Endothelial cell of umbilical vein (primary cell): ENCODE data around the gene PRMT9. TPM values are rescaled to one million over a fixed set of nuclear protein-coding genes. Genes with fewer than 3 reads are reported as not detected.

Experiments
- BruUV-seq: library from RNA; stranded (reverse); fragments of 400-500 nt; replicated peaks from 2 replicates; lab custom pipeline; 2021; lab: Mats Ljungman, UMichigan
- CTCF ChIA-PET: fragments of 300-600, 350-600 bp; sonication (Branson Sonifier 250); formaldehyde crosslinking; loops from one replicate; lab custom pipeline; 2021; ENCODE audit warnings: antibody characterized with exemption, inconsistent platforms; lab: Charles Lee
- POLR2A ChIA-PET: fragments of 300-600, 350-600 bp; sonication (Branson Sonifier 250); formaldehyde crosslinking; loops from one replicate; lab custom pipeline; 2021; ENCODE audit warnings: antibody characterized with exemption, inconsistent platforms; lab: Charles Lee
- DNase-seq: peaks from one replicate; pipeline ENCODE4 v3.0.0-alpha.2; 2011; ENCODE audit warnings: low read depth, low spot score
- FAIRE-seq: peaks from 2 replicates; lab custom pipeline; 2011; peaks lifted over from hg19 to GRCh38; lab: Jason Lieb, UNC
- H2AFZ ChIP-seq: 2 replicates; pipeline ENCODE4 v1.6.0; 2012; ENCODE audit warnings: low read depth, low read length, control low read depth, inconsistent platforms
- H3K27ac ChIP-seq: 2 replicates; pipeline ENCODE4 v1.5.1; 2011; ENCODE audit warnings: low read depth, mild to moderate bottlenecking, control low read depth, low read length, moderate library complexity; ENCODE audit not compliant: insufficient read depth
- H3K27me3 ChIP-seq, 2 experiments: 2 replicates each; pipeline versions ENCODE4 v1.6.0 to v1.6.1; 2011; ENCODE audit warnings: low read length in 2 of 2, mixed read lengths in 1 of 2; ENCODE audit not compliant: control insufficient read depth in 2 of 2, insufficient read depth in 2 of 2
- H3K36me3 ChIP-seq, 2 experiments: 2 replicates in 1 of 2; 3 replicates in 1 of 2; pipeline ENCODE4 v1.5.1; 2011; ENCODE audit warnings: low read length in 2 of 2, mild to moderate bottlenecking in 1 of 2, moderate library complexity in 1 of 2; ENCODE audit not compliant: control insufficient read depth in 2 of 2, insufficient read depth in 2 of 2; ENCODE audit errors: extremely low read depth in 1 of 2
- H3K4me1 ChIP-seq: 3 replicates; pipeline ENCODE4 v1.5.1; 2011; ENCODE audit warnings: mild to moderate bottlenecking, low read length; ENCODE audit not compliant: control insufficient read depth, insufficient read depth; ENCODE audit errors: extremely low read depth
- H3K4me2 ChIP-seq: 2 replicates; pipeline ENCODE4 v1.6.1; 2011; ENCODE audit warnings: low read length, control low read depth, mixed read lengths; ENCODE audit not compliant: insufficient read depth
- H3K4me3 ChIP-seq, 3 experiments: fragments of 200-600 bp in 1 of 3; sonication (generic), shearing (Covaris generic) in 1 of 3; replicated peaks in 1 of 3; 2 replicates each; pipeline ENCODE4 v1.5.1; 2011 to 2016; ENCODE audit warnings: control low read depth in 3 of 3, low read length in 3 of 3, mild to moderate bottlenecking in 2 of 3, inconsistent platforms in 1 of 3, low read depth in 1 of 3, moderate library complexity in 1 of 3; ENCODE audit not compliant: insufficient read depth in 1 of 3
- H3K79me2 ChIP-seq: 2 replicates; pipeline ENCODE4 v1.6.0; 2012; ENCODE audit warnings: low read length, inconsistent platforms; ENCODE audit not compliant: control insufficient read depth, insufficient read depth
- H3K9ac ChIP-seq: replicated peaks from 2 replicates; pipeline ENCODE3; 2011; ENCODE audit warnings: low read length, control low read depth; ENCODE audit not compliant: insufficient read depth; ENCODE audit errors: extremely low read depth
- H3K9me1 ChIP-seq: replicated peaks from 3 replicates; pipeline ENCODE4 v1.6.0; 2011; ENCODE audit warnings: mild to moderate bottlenecking, low read length; ENCODE audit not compliant: control insufficient read depth, insufficient read depth; ENCODE audit errors: extremely low read depth
- H3K9me3 ChIP-seq: replicated peaks from 2 replicates; pipeline ENCODE4 v1.5.1; 2012; ENCODE audit warnings: low read length, inconsistent platforms; ENCODE audit not compliant: control insufficient read depth, insufficient read depth
- H4K20me1 ChIP-seq: replicated peaks from 2 replicates; pipeline ENCODE3; 2011; ENCODE audit warnings: mild to moderate bottlenecking, low read length; ENCODE audit not compliant: control insufficient read depth, insufficient read depth; ENCODE audit errors: extremely low read depth
- EZH2 ChIP-seq: IDR thresholded peaks from 2 replicates; pipeline ENCODE4 v1.6.1; 2012; ENCODE audit warnings: borderline replicate concordance, low read depth, mild to moderate bottlenecking, moderate library complexity, low read length, inconsistent platforms; ENCODE audit not compliant: severe bottlenecking
- FOS ChIP-seq: IDR thresholded peaks from 2 replicates; pipeline ENCODE4 v1.6.1; 2011; ENCODE audit warnings: mild to moderate bottlenecking, low read length, moderate library complexity, borderline replicate concordance; ENCODE audit not compliant: insufficient read depth
- GATA2 ChIP-seq: IDR thresholded peaks from 2 replicates; pipeline ENCODE4 v1.7.0; 2011; ENCODE audit warnings: low read depth, mild to moderate bottlenecking, moderate library complexity, mixed read lengths, low read length; ENCODE audit not compliant: insufficient read length, insufficient read depth
- JUN ChIP-seq: IDR thresholded peaks from 2 replicates; pipeline ENCODE4 v1.6.1; 2011; ENCODE audit warnings: borderline replicate concordance, low read depth; ENCODE audit not compliant: insufficient read length, insufficient read depth
- MYC ChIP-seq: IDR thresholded peaks from one replicate; pipeline ENCODE4 v1.6.1; 2011; ENCODE audit warnings: mild to moderate bottlenecking, low read depth, low read length
- POLR2A ChIP-seq: IDR thresholded peaks from 2 replicates; pipeline ENCODE4 v1.6.1; 2012; ENCODE audit warnings: low read depth, mild to moderate bottlenecking, control low read depth, low read length
- POLR2AphosphoS5 ChIP-seq: IDR thresholded peaks from 2 replicates; pipeline ENCODE4 v1.6.1; 2012; ENCODE audit warnings: low read depth, mild to moderate bottlenecking, control low read depth, low read length, moderate library complexity; ENCODE audit not compliant: insufficient read depth
- dilution Hi-C: fragments of 300-500 bp; cut with MboI; formaldehyde crosslinking; loops from one replicate; pipeline ENCODE4 v1.15.0; 2019; ENCODE audit warnings: low sequenced_read_pairs; ENCODE audit not compliant: extremely low pct_ligation_motif_present
- intact Hi-C: fragments of 100-400 bp; cut with micrococcal nuclease; formaldehyde crosslinking; loops from one replicate; pipeline ENCODE4 v1.10.0; 2022
- polyA plus RNA-seq, 4 experiments: library from polyadenylated mRNA; depleted of rRNA in 3 of 4; stranded (reverse) in 3 of 4; unstranded in 1 of 4; fragments of >200 nt; gene quantifications; 2 replicates each; pipeline versions ENCODE4 v1.2.1 to v1.2.3, GENCODE V29; 2011 to 2012; ENCODE audit warnings: missing spikeins in 1 of 4
- total RNA-seq: library from RNA; stranded (reverse); gene quantifications from 2 replicates; pipeline ENCODE4 v1.2.3, GENCODE V29; 2021
- TF ChIP-seq, protein P1 (sequence below): IDR thresholded peaks from 2 replicates; pipeline ENCODE4 v1.6.1; 2011; ENCODE audit not compliant: insufficient read depth, insufficient read length
- TF ChIP-seq, protein P2 (sequence below), 2 donors: IDR thresholded peaks; 1 replicate in 1 of 2; 2 replicates in 1 of 2; pipeline ENCODE4 v1.5.1; 2011; ENCODE audit warnings: low read length in 2 of 2, mild to moderate bottlenecking in 2 of 2, moderate library complexity in 2 of 2, control low read depth in 1 of 2, inconsistent platforms in 1 of 2, low read depth in 1 of 2; ENCODE audit not compliant: insufficient read depth in 1 of 2; ENCODE audit errors: extremely low read depth in 1 of 2

PRMT9 gene
- total and polyA plus RNA-seq, 2 donors (not counting 3 experiments of a cell fraction or from before 2014, with no cell fraction given) = 3.2 to 9.0 TPM

DNA sequence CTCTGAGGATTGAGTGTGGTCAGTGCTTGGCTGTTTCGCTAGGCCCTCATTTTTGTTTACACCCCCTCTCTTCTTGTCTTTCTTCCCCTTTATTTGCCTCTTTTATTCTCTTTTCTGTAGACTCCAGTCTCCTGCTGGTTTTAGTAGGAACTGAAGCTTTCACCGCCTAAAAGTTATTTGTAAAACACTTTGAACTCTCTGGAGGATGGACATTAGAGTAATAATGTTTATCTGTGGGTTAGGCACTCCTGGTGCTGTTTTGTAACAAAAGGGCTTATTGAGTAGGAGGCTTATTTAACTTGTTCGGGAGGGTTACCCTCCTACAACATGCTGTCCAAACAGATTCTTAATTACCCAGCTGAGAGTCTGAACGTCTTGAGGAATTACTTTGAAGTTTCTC lies 46.4 kb upstream of the PRMT9 start:
- peaks cover 27% of the 10 kb centered on the region for H3K4me1 ChIP-seq
- H3K9me3 ChIP-seq = no peaks in the 10 kb centered on the region
- intact Hi-C loops (no loop called here), dilution Hi-C loops (no loop called here)
- no peak for FAIRE-seq
- no peak for DNase-seq
- H2AFZ ChIP-seq = no peak overlapping the region
- no peaks in the 10 kb centered on the region for H4K20me1 ChIP-seq
- H3K27me3 ChIP-seq = no peaks in the 10 kb centered on the region
- ChIA-PET POLR2A (no interaction called here), CTCF (interaction anchor here (1.0 to 9.9 kb wide), 4 partner anchors 9 to 135 kb away, joined by 3 to 170 read pairs (median 10); no protein-coding TSS in a partner anchor)
- H3K36me3 ChIP-seq = no peaks in the 10 kb centered on the region
- no TSS peak for BruUV-seq
- H3K4me2 ChIP-seq = no peak overlapping the region
- TF ChIP-seq POLR2A (no peak), FOS (no peak), MYC (no peak), JUN (no peak), EZH2 (no peak), POLR2AphosphoS5 (no peak), GATA2 (no peak)
- TF ChIP-seq, protein P1, sequence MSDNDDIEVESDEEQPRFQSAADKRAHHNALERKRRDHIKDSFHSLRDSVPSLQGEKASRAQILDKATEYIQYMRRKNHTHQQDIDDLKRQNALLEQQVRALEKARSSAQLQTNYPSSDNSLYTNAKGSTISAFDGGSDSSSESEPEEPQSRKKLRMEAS = no peak
- TF ChIP-seq, protein P2, sequence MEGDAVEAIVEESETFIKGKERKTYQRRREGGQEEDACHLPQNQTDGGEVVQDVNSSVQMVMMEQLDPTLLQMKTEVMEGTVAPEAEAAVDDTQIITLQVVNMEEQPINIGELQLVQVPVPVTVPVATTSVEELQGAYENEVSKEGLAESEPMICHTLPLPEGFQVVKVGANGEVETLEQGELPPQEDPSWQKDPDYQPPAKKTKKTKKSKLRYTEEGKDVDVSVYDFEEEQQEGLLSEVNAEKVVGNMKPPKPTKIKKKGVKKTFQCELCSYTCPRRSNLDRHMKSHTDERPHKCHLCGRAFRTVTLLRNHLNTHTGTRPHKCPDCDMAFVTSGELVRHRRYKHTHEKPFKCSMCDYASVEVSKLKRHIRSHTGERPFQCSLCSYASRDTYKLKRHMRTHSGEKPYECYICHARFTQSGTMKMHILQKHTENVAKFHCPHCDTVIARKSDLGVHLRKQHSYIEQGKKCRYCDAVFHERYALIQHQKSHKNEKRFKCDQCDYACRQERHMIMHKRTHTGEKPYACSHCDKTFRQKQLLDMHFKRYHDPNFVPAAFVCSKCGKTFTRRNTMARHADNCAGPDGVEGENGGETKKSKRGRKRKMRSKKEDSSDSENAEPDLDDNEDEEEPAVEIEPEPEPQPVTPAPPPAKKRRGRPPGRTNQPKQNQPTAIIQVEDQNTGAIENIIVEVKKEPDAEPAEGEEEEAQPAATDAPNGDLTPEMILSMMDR (IDR thresholded peaks at IDR 0.05; ENCODE audit: extremely low read depth in 1 of 2, insufficient read depth in 1 of 2, low read depth in 1 of 2, low read length in 2 of 2) = no peak
- H3K9ac ChIP-seq = no peak overlapping the region
- no peaks in the 10 kb centered on the region for H3K9me1 ChIP-seq
- H3K4me3 ChIP-seq = no peak overlapping the region
- no peak overlapping the region for H3K27ac ChIP-seq
- peaks cover 33% of the 10 kb centered on the region for H3K79me2 ChIP-seq
